HPDE6-E6E7 (cell line): ENCODE results near the gene ZNF385A.
"Not testable (repeated sequence)": the region's sequence is repeated elsewhere in the genome, so short reads cannot be mapped to it uniquely, and the experiment has no call there.

ENCODE experiments used
- DNase-seq: peaks from one replicate; pipeline ENCODE4 v3.0.0; 2011; ENCODE audit warnings: missing footprints; ENCODE audit errors: extremely low spot score

Gene ZNF385A

GRCh38 chr12:54325442-54326109 lies 59.0 kb downstream of the ZNF385A start:
- not testable (repeated sequence) for DNase-seq

DNA sequence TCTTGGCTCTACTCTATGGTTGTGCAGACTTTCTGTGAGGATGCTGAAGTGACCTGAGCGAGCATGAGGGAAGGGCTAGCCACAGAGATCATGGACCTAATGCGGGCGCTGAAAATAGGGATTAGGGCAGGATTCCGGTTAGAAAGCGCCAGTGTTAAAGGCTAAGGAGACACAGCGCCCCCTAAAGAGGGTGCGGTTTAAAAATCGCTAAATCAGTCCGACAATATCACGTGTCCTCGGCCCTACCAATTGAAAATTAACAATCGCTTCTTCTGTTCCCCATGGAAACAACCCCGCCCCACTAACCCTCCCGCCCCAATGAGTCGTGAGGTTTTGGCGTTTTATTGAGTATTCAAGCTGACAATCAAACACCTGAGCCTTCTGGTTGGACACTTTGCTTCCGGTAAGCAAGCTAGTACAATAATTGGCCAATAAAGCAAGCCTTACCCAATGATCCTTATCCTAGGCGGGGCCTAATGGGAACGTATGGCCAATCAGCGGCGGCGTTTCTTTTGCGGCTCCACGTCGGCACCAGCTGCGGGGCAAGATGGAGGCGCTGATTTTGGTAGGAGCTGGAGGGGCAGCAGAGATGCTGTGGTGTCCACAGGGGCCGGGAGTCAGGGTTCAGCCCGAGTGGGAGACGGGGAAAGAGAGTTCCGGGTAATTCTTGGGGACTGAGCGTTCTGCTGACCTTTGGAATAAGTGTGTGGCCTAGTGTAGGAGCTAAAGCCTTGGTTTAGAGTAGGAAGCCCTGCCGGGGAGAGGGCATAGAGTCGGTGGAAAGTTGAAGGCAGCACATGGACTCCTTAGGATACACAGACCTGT lies 59.7 kb downstream of the ZNF385A start, which contains the start of gene COPZ1:
Gene COPZ1, plus strand, starts transcription at position 515 of the 825 bp plus-strand sequence. Its CDS starts 33 bp downstream, at position 548.
- DNase-seq: peak; percentile 98

DNA sequence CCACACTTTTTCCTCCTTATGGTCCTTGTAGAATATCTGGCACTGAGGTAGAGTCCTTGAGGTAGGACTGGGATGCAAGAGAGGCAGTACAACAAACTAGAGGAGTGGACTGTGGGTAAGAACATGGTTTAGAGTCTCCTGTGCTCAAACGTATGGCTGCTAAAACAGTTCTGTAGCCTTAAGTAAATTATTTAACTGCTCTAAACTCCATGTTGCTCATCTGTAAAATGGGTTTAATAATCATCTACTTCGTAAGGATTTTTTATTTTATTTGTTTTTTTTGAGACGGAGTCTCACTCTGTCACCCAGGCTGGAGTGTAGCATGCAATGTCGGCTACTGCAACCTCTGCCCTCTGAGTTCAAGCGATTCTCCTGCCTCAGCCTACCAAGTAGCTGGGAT lies 63.2 kb downstream of the ZNF385A start:
- no peak for DNase-seq
